Suppressor macrophage treated with lipopolysaccharide for 1 hour (primary cell): ENCODE results near the gene CABYR.

Experiments
- DNase-seq, 3 donors: peaks; one replicate each; pipeline ENCODE4 v3.0.0-alpha.2; 2020 to 2022

CABYR gene, protein sequence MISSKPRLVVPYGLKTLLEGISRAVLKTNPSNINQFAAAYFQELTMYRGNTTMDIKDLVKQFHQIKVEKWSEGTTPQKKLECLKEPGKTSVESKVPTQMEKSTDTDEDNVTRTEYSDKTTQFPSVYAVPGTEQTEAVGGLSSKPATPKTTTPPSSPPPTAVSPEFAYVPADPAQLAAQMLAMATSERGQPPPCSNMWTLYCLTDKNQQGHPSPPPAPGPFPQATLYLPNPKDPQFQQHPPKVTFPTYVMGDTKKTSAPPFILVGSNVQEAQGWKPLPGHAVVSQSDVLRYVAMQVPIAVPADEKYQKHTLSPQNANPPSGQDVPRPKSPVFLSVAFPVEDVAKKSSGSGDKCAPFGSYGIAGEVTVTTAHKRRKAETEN

DNA sequence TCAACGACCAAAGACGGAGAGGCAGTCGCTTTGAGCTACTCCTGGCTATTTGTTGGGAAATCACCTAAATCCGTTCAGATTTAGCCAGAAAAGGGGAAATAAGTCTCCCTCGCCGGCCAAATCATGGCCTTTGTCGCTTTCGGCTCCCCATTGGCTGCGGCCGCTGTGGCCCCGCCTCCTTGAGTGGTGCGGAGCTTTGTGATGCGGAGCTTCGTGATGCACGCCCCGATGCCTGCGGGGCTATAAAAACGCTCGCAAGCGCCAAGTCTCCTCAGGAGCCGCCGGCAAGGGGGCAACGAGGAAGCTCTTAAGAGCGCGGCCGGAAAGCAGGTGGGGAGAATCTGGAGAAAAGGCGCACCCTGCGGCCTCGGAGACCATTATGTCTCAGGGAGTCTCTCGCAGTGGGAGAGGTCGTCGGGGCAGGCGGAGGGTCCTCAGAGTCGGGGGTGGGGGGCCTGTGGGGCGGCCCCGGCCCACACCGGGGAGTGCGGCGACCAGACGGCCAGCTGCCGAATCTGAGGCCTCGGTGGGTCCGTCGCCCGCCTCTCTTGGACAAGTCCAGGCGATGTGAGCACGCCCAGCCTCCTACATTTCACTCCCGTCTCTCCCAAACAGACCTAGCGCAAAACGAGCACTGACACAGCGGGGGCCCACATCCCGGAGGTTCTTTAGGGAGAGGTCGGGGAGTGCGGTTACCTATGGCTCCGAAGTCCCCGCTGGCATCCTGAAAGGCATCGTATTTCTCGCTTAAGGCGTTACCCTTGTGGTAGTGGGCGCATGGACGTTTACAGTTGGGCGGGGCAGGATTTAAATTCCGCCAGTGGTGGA lies at the start of gene CABYR:
TSS of gene CABYR (plus strand) at position 274 of the 828 bp plus-strand sequence. CDS start 4,053 bp downstream, outside the sequence.
- DNase-seq = peak; percentile 93 to 94 (median 94)

DNA sequence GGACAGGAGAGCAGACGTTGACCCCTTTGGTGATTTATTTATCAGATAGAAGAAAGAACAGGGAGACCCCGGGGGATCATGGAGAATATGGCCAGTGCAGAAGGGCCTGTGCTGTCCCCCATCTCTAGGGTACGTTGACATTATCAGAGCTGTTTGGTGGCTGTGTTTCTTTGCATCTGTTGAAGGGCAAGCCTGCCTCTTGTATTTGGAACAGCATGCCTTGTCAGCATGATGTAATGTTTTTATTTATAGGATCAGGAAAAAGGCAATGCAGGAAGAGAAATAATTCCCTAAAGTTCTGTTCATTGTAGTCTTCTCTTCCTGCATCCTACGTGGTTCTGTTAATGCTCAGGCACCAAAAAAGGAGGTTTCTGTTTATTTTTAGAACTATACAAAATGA lies 49.8 kb upstream of the CABYR start:
- DNase-seq = no peak

DNA sequence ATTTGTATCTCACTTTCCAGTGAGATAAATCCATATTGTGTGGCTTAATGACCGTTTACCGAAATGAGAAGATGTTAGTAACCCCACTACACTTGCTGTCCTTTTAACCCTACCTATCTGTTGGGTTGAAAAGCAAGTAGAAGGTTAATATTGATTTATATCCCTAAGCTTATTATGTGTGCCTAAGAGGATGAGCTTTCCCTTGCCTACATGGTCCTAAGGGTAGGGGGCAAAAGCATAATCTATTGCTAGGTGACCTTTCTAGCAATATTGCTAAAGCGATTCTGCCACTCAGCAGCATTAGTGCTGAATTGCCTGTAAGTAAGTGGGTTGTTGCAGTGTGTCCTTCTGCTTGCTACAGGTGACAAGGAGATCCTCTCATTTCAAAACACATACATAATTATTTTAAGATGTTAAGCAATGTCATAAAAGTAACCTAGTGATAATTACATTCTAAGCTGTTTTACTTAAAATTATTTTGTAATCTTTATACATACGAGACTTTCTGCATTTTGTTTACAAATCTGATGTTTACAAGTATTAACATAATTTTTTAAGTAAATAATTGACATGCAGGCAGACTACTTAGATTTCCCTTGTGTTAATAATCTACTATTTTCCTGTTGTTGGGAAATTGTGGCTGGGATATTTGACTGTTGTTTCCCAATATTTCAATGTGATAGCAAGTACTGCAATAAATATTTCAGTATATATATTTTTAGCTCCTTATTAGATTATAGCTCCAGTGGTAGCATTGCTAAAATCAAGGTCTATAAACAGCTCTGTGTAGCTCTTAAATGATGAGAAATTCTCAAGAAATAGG lies 49.1 kb upstream of the CABYR start:
- no peak for DNase-seq

DNA sequence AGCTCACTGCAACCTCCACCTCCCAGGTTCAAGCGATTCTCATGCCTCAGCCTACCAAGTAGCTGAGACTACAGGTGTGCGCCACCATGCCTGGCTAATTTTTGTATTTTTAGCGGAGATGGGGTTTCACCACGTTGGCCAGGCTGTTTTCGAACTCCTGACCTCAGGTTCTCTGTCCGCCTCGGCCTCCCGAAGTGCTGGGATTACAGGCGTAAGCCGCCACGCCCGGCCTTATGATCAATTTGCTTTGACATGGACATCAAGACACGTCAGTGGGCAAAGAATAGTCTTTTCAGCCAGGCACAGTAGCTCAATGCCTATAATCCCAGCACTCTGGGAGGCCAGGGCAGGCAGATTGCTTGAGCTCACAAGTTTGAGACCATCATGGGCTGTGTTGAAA lies 48.0 kb upstream of the CABYR start:
- DNase-seq = no peak

- DNase-seq = peak in 2 of 3 donors; percentile 13 to 21
These were observed 44.3 kb upstream of the CABYR start for GRCh38 chr18:24094561-24094960.

GRCh38 chr18:24095976-24096375 lies 42.9 kb upstream of the CABYR start:
- no peak for DNase-seq

DNA sequence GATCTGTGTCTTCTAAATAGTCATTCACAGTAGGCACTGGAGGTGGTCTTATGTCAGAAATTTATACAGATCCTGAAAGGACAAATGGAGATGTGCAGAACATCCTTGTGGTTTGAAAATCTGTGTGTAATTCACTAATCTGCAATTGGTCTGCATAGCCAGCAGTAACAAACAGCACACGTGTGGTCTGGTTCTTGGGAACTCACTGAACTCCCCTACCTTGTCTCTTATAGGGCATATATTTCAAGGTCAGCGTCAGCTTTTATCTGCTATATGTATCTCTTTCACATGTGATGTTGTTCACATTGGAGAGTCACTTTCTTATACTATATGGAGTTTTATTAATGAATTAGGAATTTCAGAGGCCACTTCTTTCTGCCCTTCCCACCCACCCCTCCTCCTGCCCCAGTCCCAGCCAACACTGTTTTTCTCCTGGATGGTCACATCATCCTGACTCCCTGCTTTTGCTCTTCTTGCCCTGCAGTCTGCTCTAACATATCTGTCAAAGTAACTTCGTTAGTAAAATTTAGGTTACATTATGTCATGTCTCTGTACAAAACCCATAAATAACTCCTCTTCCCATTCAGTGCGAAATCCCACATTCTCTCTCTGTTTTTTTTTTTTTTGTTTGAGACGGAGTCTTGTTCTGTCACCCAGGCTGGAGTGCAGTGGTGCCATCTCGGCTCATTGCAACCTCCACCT lies 35.4 kb upstream of the CABYR start:
- DNase-seq = no peak

- DNase-seq = no peak
These were observed 34.4 kb upstream of the CABYR start for GRCh38 chr18:24104486-24104885.

- no peak for DNase-seq
These were observed 30.2 kb upstream of the CABYR start for GRCh38 chr18:24108641-24109040.

GRCh38 chr18:24111936-24112335 lies 26.9 kb upstream of the CABYR start:
- DNase-seq = no peak

DNA sequence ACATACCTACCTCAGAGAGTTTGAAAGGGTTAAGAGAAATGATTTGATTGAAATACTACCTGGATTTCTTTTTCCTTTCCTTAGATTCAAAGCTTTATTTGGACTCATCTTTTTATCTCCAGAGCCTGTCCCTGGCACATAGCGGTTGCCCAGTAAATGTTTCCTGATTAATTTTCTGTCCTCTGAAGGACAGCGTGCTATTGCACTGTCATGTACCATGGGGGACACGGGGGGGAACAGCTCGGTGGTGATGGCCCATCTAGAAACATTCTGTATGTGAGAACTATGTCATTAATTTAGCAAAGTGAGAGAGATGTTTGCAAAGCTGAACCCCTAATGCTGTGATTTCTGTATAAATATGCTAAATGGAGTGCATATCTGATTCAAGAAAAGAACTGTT lies 26.4 kb upstream of the CABYR start:
- no peak for DNase-seq

DNA sequence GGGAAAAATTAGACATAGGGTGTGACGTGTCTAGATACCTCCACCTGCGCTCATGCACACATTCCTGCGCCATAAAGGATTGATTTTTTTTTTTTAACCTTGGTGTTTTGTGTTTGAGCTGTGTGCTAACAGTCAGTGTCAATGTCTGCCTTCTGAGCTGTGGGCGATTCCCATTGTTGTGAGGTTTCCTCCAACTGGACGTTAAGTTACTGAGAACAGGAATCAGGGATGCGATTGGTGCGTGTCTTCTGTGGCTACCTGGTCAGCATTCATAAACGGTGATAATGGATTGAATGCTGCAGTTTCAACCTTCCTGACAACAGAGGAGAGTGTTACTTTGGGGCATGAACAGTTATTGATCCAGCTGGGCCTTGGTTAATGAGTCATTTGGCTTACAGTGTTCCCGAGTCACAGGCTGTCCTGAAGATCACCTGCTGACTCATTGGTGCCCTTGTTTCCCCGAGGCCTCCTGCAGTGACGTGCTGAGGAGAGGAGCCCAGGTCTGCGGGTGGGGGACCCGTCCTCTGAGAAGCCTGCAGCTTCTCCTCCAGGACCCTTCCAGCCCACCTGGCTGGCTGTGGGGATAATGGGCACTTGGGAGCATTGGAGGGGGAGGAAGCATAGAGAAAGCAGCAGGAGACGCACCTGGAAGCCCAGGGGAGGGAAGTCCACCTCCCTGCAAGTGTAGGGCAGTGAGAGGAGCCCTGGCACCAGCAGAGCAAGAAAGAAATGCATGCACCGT lies 25.8 kb upstream of the CABYR start:
- DNase-seq = no peak

GRCh38 chr18:24114924-24115549 lies 23.8 kb upstream of the CABYR start:
- no peak for DNase-seq

DNA sequence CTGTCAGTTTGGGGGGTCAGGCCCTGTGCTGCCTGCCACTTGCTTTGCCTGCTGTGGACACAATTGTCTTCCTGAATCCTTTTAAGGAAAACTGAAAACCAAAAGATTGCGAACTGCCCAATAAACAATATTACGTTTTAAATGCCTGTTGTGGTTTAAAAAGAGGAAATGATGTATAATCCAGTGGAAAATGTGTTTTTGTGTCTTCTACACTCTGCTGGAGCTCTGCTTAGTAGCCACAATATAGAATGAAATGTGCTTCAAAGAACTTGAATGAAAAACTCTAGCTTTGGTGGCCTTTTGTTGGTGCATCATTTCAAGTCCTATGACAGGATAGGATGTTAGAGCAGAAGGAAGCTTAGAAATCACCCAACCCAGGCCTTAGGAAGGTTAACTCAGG lies 23.2 kb upstream of the CABYR start:
- peak in 2 of 3 donors; percentile 26 to 29 for DNase-seq

DNA sequence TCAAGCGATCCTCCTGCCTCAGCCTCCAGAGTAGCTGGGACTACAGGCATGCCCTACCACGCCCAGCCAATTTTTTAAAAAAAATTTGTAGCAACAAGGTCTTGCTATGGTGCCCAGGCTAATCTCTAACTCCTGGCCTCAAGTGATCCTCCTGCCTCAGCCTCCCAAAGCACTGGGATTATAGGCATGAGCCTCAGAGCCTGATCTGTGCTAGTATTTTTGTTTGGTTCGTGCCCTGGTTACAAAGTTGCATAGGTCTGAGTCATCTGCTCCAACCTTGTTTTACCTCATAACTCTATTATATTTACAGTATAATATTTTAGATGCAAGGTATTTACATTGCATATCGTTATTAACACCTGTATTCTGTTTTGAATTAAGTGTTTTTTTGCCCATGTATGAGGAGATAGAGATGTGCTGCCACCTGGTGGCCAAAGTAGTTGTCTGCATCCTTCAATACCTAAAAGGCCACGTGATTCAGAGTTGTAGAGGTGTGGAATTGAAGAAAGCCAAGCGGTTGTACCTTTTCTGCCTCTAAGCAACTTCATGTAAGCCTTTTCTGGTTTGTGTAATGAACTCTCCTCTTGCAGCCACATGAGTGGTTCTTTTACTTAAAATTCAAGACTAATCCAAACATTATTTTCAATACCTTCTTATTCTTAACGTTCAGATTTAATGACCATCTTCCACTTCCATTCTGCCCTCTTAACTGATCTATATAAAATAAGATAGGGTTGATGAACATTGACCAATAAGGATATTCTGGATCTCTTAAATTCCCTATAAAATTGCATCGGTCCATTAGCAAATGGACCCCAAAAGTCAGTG lies 19.9 kb upstream of the CABYR start:
- DNase-seq = peak; percentile 77 to 82 (median 82)

DNA sequence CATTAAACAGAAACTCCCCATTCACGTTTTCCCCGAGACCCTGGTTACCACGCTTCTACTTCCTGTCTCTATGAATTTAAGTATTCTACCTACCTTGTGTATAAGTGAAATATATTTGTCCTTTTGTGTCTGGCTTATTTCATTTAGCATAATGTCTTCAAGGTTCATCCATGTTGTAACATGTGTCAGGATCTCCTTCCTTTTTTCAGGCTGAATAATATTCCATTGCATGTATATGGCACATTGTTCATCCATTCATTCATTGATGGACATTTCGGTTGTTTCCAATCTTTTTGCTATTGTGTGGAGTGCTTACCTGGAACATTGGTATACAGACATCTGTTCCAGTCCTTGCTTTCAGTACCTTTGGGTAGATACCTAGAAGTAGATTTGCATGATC lies 18.2 kb upstream of the CABYR start:
- no peak for DNase-seq

DNA sequence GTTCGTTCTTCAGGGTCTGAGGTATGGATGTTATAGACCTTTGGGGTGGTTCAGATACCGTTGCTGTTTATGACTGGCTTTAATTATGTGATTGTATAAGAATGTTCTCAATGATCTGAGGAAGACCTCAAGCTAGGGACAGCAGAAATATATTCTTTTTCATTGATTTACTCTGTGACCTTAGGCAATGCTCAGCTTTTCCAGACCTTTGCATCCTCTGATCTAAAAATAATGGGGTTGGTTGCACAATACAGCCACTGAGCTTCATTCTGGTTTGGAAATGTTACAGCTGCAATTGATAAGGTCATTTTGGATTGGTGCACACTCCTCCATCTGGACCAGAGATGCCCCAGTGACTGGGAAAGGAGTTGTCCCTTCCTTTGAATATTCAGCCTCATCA lies 17.2 kb upstream of the CABYR start:
- DNase-seq = no peak

GRCh38 chr18:24126155-24126961 lies 12.5 kb upstream of the CABYR start:
- no peak for DNase-seq

GRCh38 chr18:24127735-24128134 lies 11.1 kb upstream of the CABYR start:
- no peak for DNase-seq
